ENCODE results near the gene TTYH3. TPM values are rescaled to one million over a fixed set of nuclear protein-coding genes. Genes with fewer than 3 reads are reported as not detected.

The TTYH3 gene
- polyA plus RNA-seq, 1 donor (not counting 4 experiments of a cell fraction or from before 2014, with no cell fraction given) = 8.5 TPM

DNA sequence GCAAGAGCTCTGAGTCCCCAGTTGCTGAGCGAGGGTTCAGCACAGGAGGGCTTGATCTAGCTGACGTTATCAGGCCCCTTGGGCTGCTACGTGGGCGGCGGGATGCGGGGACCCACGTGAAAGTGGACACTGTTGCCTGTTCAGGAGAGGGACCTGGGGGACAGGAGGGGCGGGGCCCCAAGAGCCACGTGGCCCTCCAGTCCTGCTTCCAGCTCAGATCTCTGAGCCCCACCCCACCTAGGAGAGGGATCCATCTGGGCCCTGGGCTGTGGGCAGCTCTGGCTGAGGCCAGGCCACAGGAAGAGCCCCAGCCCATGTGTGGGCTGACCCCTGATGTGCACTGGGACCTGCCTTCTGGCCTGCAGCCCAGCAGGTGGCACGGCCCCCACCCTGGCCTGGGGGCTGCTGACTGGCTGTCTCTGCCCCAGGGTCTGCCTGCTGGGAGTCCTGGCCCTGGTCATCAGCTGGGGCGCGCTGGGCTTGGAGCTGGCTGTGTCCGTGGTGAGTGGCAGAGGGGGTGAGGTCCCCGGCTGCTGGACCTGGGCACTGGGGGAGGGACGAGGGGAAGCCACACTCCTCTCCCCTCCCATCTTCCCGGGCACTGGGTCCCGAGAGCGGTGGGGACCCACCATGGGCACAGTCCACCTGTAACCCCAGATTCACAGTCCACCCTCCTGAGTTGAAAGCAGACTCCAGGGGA, 17.5 kb downstream of the TTYH3 start:
- dilution Hi-C loops (cut with MboI; ENCODE audit: extremely low pct_ligation_motif_present, low sequenced_read_pairs) = no loop called here
- DNase-seq (ENCODE audit: low read depth, low spot score) = no peak
- Histone ChIP-seq H3K27me3 (ENCODE audit: control insufficient read depth, extremely low read depth, insufficient read depth, low read length) (no peaks in the 10 kb centered on the region), H3K9ac (ENCODE audit: control insufficient read depth, extremely low read depth, insufficient read depth, low read length) (no peak overlapping the region), H4K20me1 (ENCODE audit: control insufficient read depth, extremely low read depth, insufficient read depth, low read length) (no peaks in the 10 kb centered on the region), H3K79me2 (ENCODE audit: control insufficient read depth, insufficient read depth, low read length) (no peaks in the 10 kb centered on the region), H3K36me3 (ENCODE audit: control insufficient read depth in 2 of 2, extremely low read depth in 1 of 2, insufficient read depth in 2 of 2, low read length in 2 of 2) (peaks cover 8 to 20% of the 10 kb centered on the region in 2 experiments), H3K4me1 (ENCODE audit: control insufficient read depth, extremely low read depth, insufficient read depth, low read length) (no peaks in the 10 kb centered on the region), H2AFZ (ENCODE audit: control insufficient read depth, low read length) (no peak overlapping the region), H3K4me2 (ENCODE audit: control insufficient read depth, extremely low read depth, insufficient read depth, low read depth, low read length) (no peak overlapping the region), H3K9me1 (ENCODE audit: control insufficient read depth, extremely low read depth, insufficient read depth, low read length) (no peaks in the 10 kb centered on the region), H3K4me3 (ENCODE audit: control insufficient read depth in 2 of 3, extremely low read depth in 1 of 3, insufficient read depth in 2 of 3, low read depth in 1 of 3, low read length in 3 of 3) (no peak overlapping the region), H3K9me3 (ENCODE audit: control insufficient read depth, low read depth, low read length) (no peaks in the 10 kb centered on the region), H3K27ac (ENCODE audit: control insufficient read depth, insufficient read depth, low read length) (no peak overlapping the region)
- no peak for FAIRE-seq
- TF ChIP-seq, protein P1, sequence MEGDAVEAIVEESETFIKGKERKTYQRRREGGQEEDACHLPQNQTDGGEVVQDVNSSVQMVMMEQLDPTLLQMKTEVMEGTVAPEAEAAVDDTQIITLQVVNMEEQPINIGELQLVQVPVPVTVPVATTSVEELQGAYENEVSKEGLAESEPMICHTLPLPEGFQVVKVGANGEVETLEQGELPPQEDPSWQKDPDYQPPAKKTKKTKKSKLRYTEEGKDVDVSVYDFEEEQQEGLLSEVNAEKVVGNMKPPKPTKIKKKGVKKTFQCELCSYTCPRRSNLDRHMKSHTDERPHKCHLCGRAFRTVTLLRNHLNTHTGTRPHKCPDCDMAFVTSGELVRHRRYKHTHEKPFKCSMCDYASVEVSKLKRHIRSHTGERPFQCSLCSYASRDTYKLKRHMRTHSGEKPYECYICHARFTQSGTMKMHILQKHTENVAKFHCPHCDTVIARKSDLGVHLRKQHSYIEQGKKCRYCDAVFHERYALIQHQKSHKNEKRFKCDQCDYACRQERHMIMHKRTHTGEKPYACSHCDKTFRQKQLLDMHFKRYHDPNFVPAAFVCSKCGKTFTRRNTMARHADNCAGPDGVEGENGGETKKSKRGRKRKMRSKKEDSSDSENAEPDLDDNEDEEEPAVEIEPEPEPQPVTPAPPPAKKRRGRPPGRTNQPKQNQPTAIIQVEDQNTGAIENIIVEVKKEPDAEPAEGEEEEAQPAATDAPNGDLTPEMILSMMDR (optimal IDR thresholded peaks at IDR 0.05 in 1 of 3, IDR thresholded peaks at IDR 0.05 in 1 of 3, conservative IDR thresholded peaks at IDR 0.05 in 1 of 3; ENCODE audit: extremely low read depth in 1 of 3, insufficient read depth in 2 of 3, low read length in 3 of 3) = no peak
- no peak for TF ChIP-seq EZH2 (IDR thresholded peaks at IDR 0.05; ENCODE audit: low read length)

DNA sequence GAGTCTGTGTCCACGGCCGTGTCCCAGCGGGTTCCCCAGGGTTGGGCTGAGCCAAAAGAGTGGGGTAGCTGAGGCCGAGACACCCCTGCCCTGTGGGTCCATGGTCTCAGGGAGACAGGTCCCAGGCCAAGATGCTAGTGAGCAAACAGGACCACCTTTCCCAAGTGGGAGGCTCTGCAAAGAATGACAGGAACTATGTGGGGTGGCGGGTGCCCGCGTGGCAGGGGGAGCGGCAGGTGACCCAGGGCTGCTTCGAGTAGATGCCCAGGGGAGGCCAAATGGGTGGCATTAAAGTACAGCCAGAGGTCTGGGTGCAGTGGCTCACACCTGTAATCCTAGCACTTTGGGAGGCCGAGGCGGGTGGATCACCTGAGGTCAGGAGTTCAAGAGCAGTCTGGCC, 18.2 kb downstream of the TTYH3 start:
- no peaks in the 10 kb centered on the region for H4K20me1 ChIP-seq (ENCODE audit: control insufficient read depth, extremely low read depth, insufficient read depth, low read length)
- FAIRE-seq = no peak

More for the DNA sequence above, 18.2 kb downstream of the TTYH3 start:
- no peak for DNase-seq (ENCODE audit: low read depth, low spot score)
- Histone ChIP-seq H3K9ac (ENCODE audit: control insufficient read depth, extremely low read depth, insufficient read depth, low read length) (no peak overlapping the region), H3K36me3 (ENCODE audit: control insufficient read depth in 2 of 2, extremely low read depth in 1 of 2, insufficient read depth in 2 of 2, low read length in 2 of 2) (peaks cover 8 to 20% of the 10 kb centered on the region in 2 experiments), H3K4me3 (ENCODE audit: control insufficient read depth in 2 of 3, extremely low read depth in 1 of 3, insufficient read depth in 2 of 3, low read depth in 1 of 3, low read length in 3 of 3) (no peak overlapping the region), H3K9me3 (ENCODE audit: control insufficient read depth, low read depth, low read length) (no peaks in the 10 kb centered on the region), H2AFZ (ENCODE audit: control insufficient read depth, low read length) (no peak overlapping the region), H3K27me3 (ENCODE audit: control insufficient read depth, extremely low read depth, insufficient read depth, low read length) (no peaks in the 10 kb centered on the region), H3K27ac (ENCODE audit: control insufficient read depth, insufficient read depth, low read length) (no peak overlapping the region), H3K79me2 (ENCODE audit: control insufficient read depth, insufficient read depth, low read length) (no peaks in the 10 kb centered on the region), H3K9me1 (ENCODE audit: control insufficient read depth, extremely low read depth, insufficient read depth, low read length) (no peaks in the 10 kb centered on the region), H3K4me1 (ENCODE audit: control insufficient read depth, extremely low read depth, insufficient read depth, low read length) (no peaks in the 10 kb centered on the region), H3K4me2 (ENCODE audit: control insufficient read depth, extremely low read depth, insufficient read depth, low read depth, low read length) (no peak overlapping the region)
- no peak for TF ChIP-seq EZH2 (IDR thresholded peaks at IDR 0.05; ENCODE audit: low read length)
- TF ChIP-seq, protein P1 (optimal IDR thresholded peaks at IDR 0.05 in 1 of 3, IDR thresholded peaks at IDR 0.05 in 1 of 3, conservative IDR thresholded peaks at IDR 0.05 in 1 of 3; ENCODE audit: extremely low read depth in 1 of 3, insufficient read depth in 2 of 3, low read length in 3 of 3) = no peak
- dilution Hi-C loops (cut with MboI; ENCODE audit: extremely low pct_ligation_motif_present, low sequenced_read_pairs) = no loop called here
